GM23338 (cell line): ENCODE measurements around the gene APOL2. TPM values are rescaled to one million over a fixed set of nuclear protein-coding genes. Genes with fewer than 3 reads are reported as not detected.

Source experiments
- ATAC-seq: fragments of 200-7000 bp; cut with Tn5 transposase; 3 replicates; pipeline ENCODE4 v1.9.1; 2020
- DNase-seq: peaks from one replicate; pipeline ENCODE4 v3.0.0-alpha.2; 2015; ENCODE audit warnings: low spot score
- H2AFZ ChIP-seq: fragments of 200-600 bp; sonication (generic); 2 replicates; pipeline ENCODE4 v1.8.0; 2016; ENCODE audit warnings: antibody characterized with exemption, mild to moderate bottlenecking, moderate library complexity
- H3F3A ChIP-seq: fragments of 200-600 bp; sonication (generic); replicated peaks from 2 replicates; pipeline ENCODE4 v1.8.0; 2017; ENCODE audit warnings: antibody characterized with exemption, mixed run types, low read depth
- H3K27ac ChIP-seq: fragments of 200-600 bp; sonication (generic); 2 replicates; pipeline ENCODE4 v1.6.1; 2016; ENCODE audit warnings: low read depth
- H3K27me3 ChIP-seq: fragments of 200-600 bp; sonication (generic); 2 replicates; pipeline ENCODE4 v1.8.0; 2016; ENCODE audit warnings: mild to moderate bottlenecking, mixed run types, moderate library complexity; ENCODE audit not compliant: insufficient read depth
- H3K36me3 ChIP-seq: fragments of 200-600 bp; sonication (generic); 2 replicates; pipeline ENCODE4 v1.8.0; 2016; ENCODE audit warnings: mild to moderate bottlenecking; ENCODE audit not compliant: insufficient read depth
- H3K4me1 ChIP-seq: fragments of 200-600 bp; sonication (generic); 2 replicates; pipeline ENCODE4 v1.8.0; 2016; ENCODE audit warnings: mild to moderate bottlenecking, moderate library complexity; ENCODE audit not compliant: insufficient read depth
- H3K4me2 ChIP-seq: fragments of 200-600 bp; sonication (generic); 2 replicates; pipeline ENCODE4 v1.7.1; 2017; ENCODE audit warnings: mixed run types
- H3K4me3 ChIP-seq: fragments of 200-600 bp; sonication (generic); 2 replicates; pipeline ENCODE4 v1.6.1; 2016; ENCODE audit warnings: mixed run types
- H3K79me2 ChIP-seq: fragments of 200-600 bp; sonication (generic); replicated peaks from 2 replicates; pipeline ENCODE4 v1.8.0; 2017; ENCODE audit warnings: mild to moderate bottlenecking; ENCODE audit not compliant: insufficient read depth
- H3K9me2 ChIP-seq: fragments of 200-600 bp; sonication (generic); 2 replicates; pipeline ENCODE4 v1.8.0; 2017; ENCODE audit not compliant: insufficient read depth
- H4K20me1 ChIP-seq: fragments of 200-600 bp; sonication (generic); replicated peaks from 2 replicates; pipeline ENCODE4 v1.8.0; 2017; ENCODE audit warnings: mild to moderate bottlenecking; ENCODE audit not compliant: insufficient read depth
- H3K27ac Mint-ChIP-seq: 2 replicates; pipeline ENCODE4 v1.8.0; 2020; ENCODE audit warnings: inconsistent platforms, mild to moderate bottlenecking, moderate library complexity, mixed read lengths
- H3K27me3 Mint-ChIP-seq: 3 replicates; pipeline ENCODE4 v1.8.0; 2022; ENCODE audit warnings: low read depth, mild to moderate bottlenecking, moderate library complexity, mixed read lengths, inconsistent platforms; ENCODE audit not compliant: insufficient read depth, poor library complexity
- H3K36me3 Mint-ChIP-seq: 3 replicates; pipeline ENCODE4 v1.8.0; 2021; ENCODE audit warnings: low read depth, mild to moderate bottlenecking, inconsistent platforms, moderate library complexity, mixed read lengths
- H3K4me1 Mint-ChIP-seq: 3 replicates; pipeline ENCODE4 v1.8.0; 2020; ENCODE audit warnings: mild to moderate bottlenecking, inconsistent platforms, mixed read lengths
- H3K4me3 Mint-ChIP-seq: 3 replicates; pipeline ENCODE4 v1.8.0; 2021; ENCODE audit warnings: moderate library complexity, mild to moderate bottlenecking, inconsistent platforms, mixed read lengths
- H3K9me3 Mint-ChIP-seq: 3 replicates; pipeline ENCODE4 v1.8.0; 2020; ENCODE audit warnings: moderate library complexity, mild to moderate bottlenecking, inconsistent platforms, mixed read lengths
- CREB1 ChIP-seq: fragments of 250-450 bp; sonication (Bioruptor Pico); IDR thresholded peaks from 2 replicates; pipeline ENCODE4 v1.5.0; 2020; ENCODE audit warnings: low read depth, mild to moderate bottlenecking, moderate library complexity
- EZH2phosphoT487 ChIP-seq: fragments of 200-600 bp; sonication (generic); IDR thresholded peaks from one replicate; pipeline ENCODE4 v1.8.1; 2018; ENCODE audit warnings: antibody characterized with exemption; ENCODE audit not compliant: unreplicated experiment
- POLR2AphosphoS5 ChIP-seq: IDR thresholded peaks from 2 replicates; pipeline ENCODE4 v1.6.1; 2016; ENCODE audit warnings: antibody characterized with exemption, low read depth
- STAT1 ChIP-seq: IDR thresholded peaks from one replicate; pipeline ENCODE4 v1.6.1; 2016; ENCODE audit warnings: antibody characterized with exemption; ENCODE audit not compliant: unreplicated experiment
- polyA plus RNA-seq: library from polyadenylated mRNA; unstranded; fragments of >200 nt; fragmentation: Nextera tagmentation; extraction: Ambion mirVana; gene quantifications from 2 replicates; pipeline ENCODE4 v1.2.1, GENCODE V29; 2016
- total RNA-seq: library from RNA; depleted of rRNA; stranded (reverse); fragments of >200 nt; shearing (Covaris generic); gene quantifications from 2 replicates; pipeline ENCODE4 v1.2.3, GENCODE V29; 2014
- TF ChIP-seq, protein P1 (sequence below), 2 experiments: fragments of 200-600 bp in 1 of 2; sonication (generic) in 1 of 2; conservative IDR thresholded peaks; 2 replicates each; pipeline versions ENCODE4 v1.5.1 to v1.6.1; 2016 to 2017; ENCODE audit warnings: antibody characterized with exemption in 2 of 2, low read depth in 2 of 2, mild to moderate bottlenecking in 2 of 2, moderate library complexity in 1 of 2

APOL2 gene
- total and polyA plus RNA-seq, 2 experiments from 2014 or later = 5.5 to 10.4 TPM

DNA sequence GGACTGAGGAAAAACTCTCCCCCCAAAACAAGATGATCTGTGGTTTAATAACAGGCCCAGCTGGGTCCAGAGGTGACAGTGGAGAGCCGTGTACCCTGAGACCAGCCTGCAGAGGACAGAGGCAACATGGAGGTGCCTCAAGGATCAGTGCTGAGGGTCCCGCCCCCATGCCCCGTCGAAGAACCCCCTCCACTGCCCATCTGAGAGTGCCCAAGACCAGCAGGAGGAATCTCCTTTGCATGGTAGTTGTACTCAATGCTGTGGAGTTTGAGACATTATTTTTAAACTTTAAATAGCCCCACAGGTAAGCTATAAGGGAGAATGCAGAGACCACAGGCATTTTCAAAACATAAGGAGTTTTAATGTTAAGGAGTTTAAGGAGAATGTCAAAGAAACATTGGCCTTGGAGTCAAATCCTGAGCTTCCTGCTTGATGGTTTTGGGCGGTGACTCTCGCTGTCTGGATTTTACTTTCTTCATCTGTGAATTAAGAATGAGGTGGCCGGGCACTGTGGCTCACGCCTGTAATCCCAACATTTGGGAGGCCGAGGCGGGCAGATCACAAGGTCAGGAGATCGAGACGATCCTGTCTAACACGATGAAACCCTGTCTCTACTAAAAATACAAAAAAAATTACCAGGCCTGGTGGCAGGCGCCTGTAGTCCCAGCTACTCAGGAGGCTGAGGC is 20.4 kb upstream of the APOL2 start:
- H3K27ac ChIP-seq = peak overlapping the region; percentile 17; the same call in 1 of the 2 replicates
- H3K4me2 ChIP-seq = peak overlapping the region; percentile 68
- no peaks in the 10 kb centered on the region for H4K20me1 ChIP-seq
- no peaks in the 10 kb centered on the region for H3K36me3 Mint-ChIP-seq
- H3K4me1 ChIP-seq = peaks cover 21% of the 10 kb centered on the region
- peak overlapping the region; percentile 67 for H2AFZ ChIP-seq
- H3K36me3 ChIP-seq = no peaks in the 10 kb centered on the region
- H3K4me1 Mint-ChIP-seq = peaks cover 26% of the 10 kb centered on the region
- H3K27me3 ChIP-seq = no peaks in the 10 kb centered on the region
- no peak for DNase-seq
- no peak for TF ChIP-seq STAT1
- no peak for TF ChIP-seq POLR2AphosphoS5
- TF ChIP-seq, protein P1, sequence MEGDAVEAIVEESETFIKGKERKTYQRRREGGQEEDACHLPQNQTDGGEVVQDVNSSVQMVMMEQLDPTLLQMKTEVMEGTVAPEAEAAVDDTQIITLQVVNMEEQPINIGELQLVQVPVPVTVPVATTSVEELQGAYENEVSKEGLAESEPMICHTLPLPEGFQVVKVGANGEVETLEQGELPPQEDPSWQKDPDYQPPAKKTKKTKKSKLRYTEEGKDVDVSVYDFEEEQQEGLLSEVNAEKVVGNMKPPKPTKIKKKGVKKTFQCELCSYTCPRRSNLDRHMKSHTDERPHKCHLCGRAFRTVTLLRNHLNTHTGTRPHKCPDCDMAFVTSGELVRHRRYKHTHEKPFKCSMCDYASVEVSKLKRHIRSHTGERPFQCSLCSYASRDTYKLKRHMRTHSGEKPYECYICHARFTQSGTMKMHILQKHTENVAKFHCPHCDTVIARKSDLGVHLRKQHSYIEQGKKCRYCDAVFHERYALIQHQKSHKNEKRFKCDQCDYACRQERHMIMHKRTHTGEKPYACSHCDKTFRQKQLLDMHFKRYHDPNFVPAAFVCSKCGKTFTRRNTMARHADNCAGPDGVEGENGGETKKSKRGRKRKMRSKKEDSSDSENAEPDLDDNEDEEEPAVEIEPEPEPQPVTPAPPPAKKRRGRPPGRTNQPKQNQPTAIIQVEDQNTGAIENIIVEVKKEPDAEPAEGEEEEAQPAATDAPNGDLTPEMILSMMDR (conservative IDR thresholded peaks at IDR 0.05; ENCODE audit: low read depth in 2 of 2) = no peak
- peak; percentile 53 for ATAC-seq
- no peaks in the 10 kb centered on the region for H3F3A ChIP-seq
- H3K4me3 Mint-ChIP-seq = peak overlapping the region; percentile 54
- H3K27me3 Mint-ChIP-seq = peaks cover 13% of the 10 kb centered on the region
- H3K9me2 ChIP-seq = no peaks in the 10 kb centered on the region
- peak overlapping the region; percentile 96 for H3K27ac Mint-ChIP-seq
- no peak overlapping the region for H3K4me3 ChIP-seq
- no peaks in the 10 kb centered on the region for H3K79me2 ChIP-seq
- no peaks in the 10 kb centered on the region; the same call in 2 of the 3 replicates for H3K9me3 Mint-ChIP-seq

DNA sequence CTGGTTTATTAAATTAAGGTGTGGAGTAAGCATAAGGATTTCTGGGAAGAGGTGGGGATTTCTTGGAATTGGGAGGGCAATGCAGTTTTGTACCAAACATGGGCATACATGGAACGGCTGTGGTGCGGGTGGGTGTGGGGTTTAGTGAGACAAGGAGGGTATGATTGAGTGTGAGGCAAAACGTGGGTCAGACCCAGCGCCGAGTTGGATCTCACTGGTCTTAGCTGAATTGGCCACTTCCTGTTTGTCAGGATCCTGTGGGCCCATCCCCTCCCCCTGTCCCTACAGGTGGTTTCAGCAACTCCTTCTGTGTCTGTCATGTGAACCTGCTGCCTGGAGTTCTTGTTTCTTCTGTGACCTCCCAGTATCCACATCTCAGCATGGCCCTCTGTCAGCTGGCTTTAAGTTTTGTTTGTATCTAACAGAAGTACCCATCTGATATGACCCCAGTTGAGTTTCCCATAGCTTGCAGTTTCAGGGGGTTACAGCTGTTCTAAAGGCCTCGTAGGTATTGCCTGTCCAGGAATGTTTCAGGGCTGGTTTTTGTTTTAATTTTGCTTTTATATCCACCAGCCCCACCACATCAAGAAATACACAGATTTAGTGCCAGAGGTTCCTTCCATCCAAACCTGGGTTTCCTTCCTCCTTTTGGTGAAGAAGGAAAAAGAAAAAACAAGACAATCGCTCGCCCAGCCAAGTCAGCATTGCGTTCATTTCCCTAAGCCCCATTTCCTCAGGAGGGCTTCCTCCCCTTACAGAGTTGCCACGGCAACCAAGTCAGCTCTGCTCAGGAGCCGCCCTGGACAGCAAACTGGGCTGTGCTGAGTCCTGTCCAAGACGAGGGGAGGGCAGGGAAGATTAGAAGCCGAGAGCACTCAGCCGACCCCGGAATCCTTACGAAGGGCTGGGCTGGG is 19.6 kb upstream of the APOL2 start:
- TF ChIP-seq EZH2phosphoT487 (no peak), CREB1 (peak; percentile 50; the same call in 1 of the 2 replicates)
- H4K20me1 ChIP-seq = no peaks in the 10 kb centered on the region
- Mint-ChIP-seq H3K27me3 (peaks cover 13% of the 10 kb centered on the region), H3K4me3 (peak overlapping the region; percentile 54), H3K9me3 (no peaks in the 10 kb centered on the region; the same call in 2 of the 3 replicates), H3K36me3 (no peaks in the 10 kb centered on the region), H3K4me1 (peaks cover 26% of the 10 kb centered on the region), H3K27ac (peak overlapping the region; percentile 96)
- H3K9me2 ChIP-seq = no peaks in the 10 kb centered on the region
- H3K4me2 ChIP-seq = peak overlapping the region; percentile 68
- no peaks in the 10 kb centered on the region for H3F3A ChIP-seq
- H3K79me2 ChIP-seq = no peaks in the 10 kb centered on the region
- H3K27me3 ChIP-seq = no peaks in the 10 kb centered on the region
- H3K27ac ChIP-seq = peak overlapping the region; percentile 67; the same call in 1 of the 2 replicates
- ATAC-seq = peak; percentile 93
- H3K4me1 ChIP-seq = peaks cover 21% of the 10 kb centered on the region
- no peaks in the 10 kb centered on the region for H3K36me3 ChIP-seq
- peak; percentile 78 for DNase-seq
- H3K4me3 ChIP-seq = 0 out of 2 replicates have a peak overlapping the region, but pooled peaks have one; percentile 26
- peak overlapping the region; percentile 72 for H2AFZ ChIP-seq
